HepG2 (cell line): ENCODE data around the gene FHIT. TPM values are rescaled to one million over a fixed set of nuclear protein-coding genes. Genes with fewer than 3 reads are reported as not detected.
A peak's percentile ranks its signal among the peaks of the same experiment; 100 is the strongest.

Experiments used
- DMAP1 ChIP-seq: IDR thresholded peaks from 2 replicates; pipeline ENCODE4 v1.6.1; 2016
- FOXM1 ChIP-seq: sonication (generic); formaldehyde crosslinking; IDR thresholded peaks from 2 replicates; pipeline ENCODE4 v1.5.0; 2020; ENCODE audit warnings: missing genetic modification reagents
- HDAC2 ChIP-seq: sonication (generic); formaldehyde crosslinking; IDR thresholded peaks from 2 replicates; pipeline ENCODE4 v1.4.0; 2020; ENCODE audit warnings: missing genetic modification reagents
- IRX3 ChIP-seq: sonication (generic); formaldehyde crosslinking; IDR thresholded peaks from 2 replicates; pipeline ENCODE4 v1.8.1; 2023; ENCODE audit warnings: mild to moderate bottlenecking, low read depth, missing genetic modification reagents, borderline replicate concordance
- LBX2 ChIP-seq: sonication (generic); formaldehyde crosslinking; IDR thresholded peaks from 2 replicates; pipeline ENCODE4 v1.5.0; 2020; ENCODE audit warnings: missing genetic modification reagents, mild to moderate bottlenecking, borderline replicate concordance
- MAZ ChIP-seq, 2 experiments: sonication (generic) in 1 of 2; formaldehyde crosslinking in 1 of 2; IDR thresholded peaks; 2 replicates each; pipeline versions ENCODE4 v1.5.0 to v1.6.1; 2012 to 2020; ENCODE audit warnings: low read depth in 2 of 2, mild to moderate bottlenecking in 2 of 2, borderline replicate concordance in 1 of 2, improper control_type of control experiment in 1 of 2, low read length in 1 of 2, missing genetic modification reagents in 1 of 2, moderate library complexity in 1 of 2
- MEIS2 ChIP-seq: sonication (generic); formaldehyde crosslinking; IDR thresholded peaks from 2 replicates; pipeline ENCODE4 v1.9.0; 2021; ENCODE audit warnings: mild to moderate bottlenecking, missing genetic modification reagents
- MTF2 ChIP-seq: sonication (generic); formaldehyde crosslinking; IDR thresholded peaks from 2 replicates; pipeline ENCODE4 v1.5.0; 2020; ENCODE audit warnings: missing genetic modification reagents, borderline replicate concordance
- NBN ChIP-seq: fragments of 450-650 bp; conservative IDR thresholded peaks from 2 replicates; pipeline ENCODE4 v1.6.1; 2017
- NFYB ChIP-seq: sonication (generic); formaldehyde crosslinking; IDR thresholded peaks from 2 replicates; pipeline ENCODE4 v1.4.0; 2020; ENCODE audit warnings: missing genetic modification reagents
- PHF8 ChIP-seq: sonication (generic); formaldehyde crosslinking; IDR thresholded peaks from 2 replicates; pipeline ENCODE4 v1.5.0; 2020; ENCODE audit warnings: missing genetic modification reagents
- PPARG ChIP-seq: conservative IDR thresholded peaks from 2 replicates; pipeline ENCODE4 v1.6.1; 2016; ENCODE audit warnings: missing biosample characterization, missing genetic modification reagents
- SAP130 ChIP-seq: IDR thresholded peaks from 2 replicates; pipeline ENCODE4 v1.6.1; 2016; ENCODE audit warnings: low read depth
- SIN3A ChIP-seq: IDR thresholded peaks from 2 replicates; pipeline ENCODE4 v1.6.1; 2011; ENCODE audit warnings: low read depth, mild to moderate bottlenecking, control low read depth, low read length, borderline replicate concordance
- SMARCE1 ChIP-seq: fragments of 450-650 bp; IDR thresholded peaks from 2 replicates; pipeline ENCODE4 v1.6.1; 2017; ENCODE audit warnings: borderline replicate concordance
- SP4 ChIP-seq: sonication (generic); formaldehyde crosslinking; IDR thresholded peaks from 2 replicates; pipeline ENCODE4 v1.8.1; 2023; ENCODE audit warnings: mild to moderate bottlenecking, missing genetic modification reagents
- SRF ChIP-seq: IDR thresholded peaks from 2 replicates; pipeline ENCODE4 v1.6.1; 2011; ENCODE audit warnings: mild to moderate bottlenecking, low read depth, low read length, moderate library complexity
- TCF7 ChIP-seq: sonication (generic); IDR thresholded peaks from 2 replicates; pipeline ENCODE4 v1.6.1; 2016; ENCODE audit warnings: antibody characterized with exemption, low read depth
- TFE3 ChIP-seq: IDR thresholded peaks from 2 replicates; pipeline ENCODE4 v1.6.1; 2016
- ZFP1 ChIP-seq: IDR thresholded peaks from 2 replicates; pipeline ENCODE4 v1.6.1; 2016
- ZNF124 ChIP-seq: sonication (generic); formaldehyde crosslinking; IDR thresholded peaks from 2 replicates; pipeline ENCODE4 v1.4.0; 2020; ENCODE audit warnings: missing genetic modification reagents
- ZNF225 ChIP-seq: sonication (generic); formaldehyde crosslinking; IDR thresholded peaks from 2 replicates; pipeline ENCODE4 v1.4.0; 2020; ENCODE audit warnings: mild to moderate bottlenecking, missing genetic modification reagents
- ZNF234 ChIP-seq: sonication (generic); formaldehyde crosslinking; conservative IDR thresholded peaks from 2 replicates; pipeline ENCODE4 v1.5.1; 2020; ENCODE audit warnings: mild to moderate bottlenecking, missing genetic modification reagents
- ZNF574 ChIP-seq: sonication (generic); formaldehyde crosslinking; IDR thresholded peaks from 2 replicates; pipeline ENCODE4 v1.4.0; 2020; ENCODE audit warnings: missing genetic modification reagents
- ZNF619 ChIP-seq: sonication (generic); formaldehyde crosslinking; IDR thresholded peaks from 2 replicates; pipeline ENCODE4 v1.4.0; 2020; ENCODE audit warnings: mild to moderate bottlenecking, missing genetic modification reagents
- ZNF883 ChIP-seq: sonication (generic); formaldehyde crosslinking; IDR thresholded peaks from 2 replicates; pipeline ENCODE4 v1.5.1; 2020; ENCODE audit warnings: mild to moderate bottlenecking, missing genetic modification reagents; ENCODE audit errors: not compliant biosample characterization
- polyA plus RNA-seq, 8 experiments: library from polyadenylated mRNA; depleted of rRNA in 3 of 8; stranded (reverse) in 7 of 8; unstranded in 1 of 8; fragments of >200 nt; fragmentation: Illumina TruSeq in 4 of 8; extraction: Trizol in 4 of 8; gene quantifications; 2 replicates each; pipeline versions ENCODE4 v1.2.1 to v1.2.3, GENCODE V29; 2011 to 2016; ENCODE audit warnings: low read depth in 4 of 8, missing spikeins in 1 of 8, mixed read lengths in 1 of 8; ENCODE audit not compliant: insufficient read depth in 1 of 8
- total RNA-seq, 5 experiments: library from RNA; depleted of rRNA; stranded (reverse); fragments of >200 nt; fragmentation: Illumina TruSeq; extraction: Trizol; gene quantifications; 2 replicates each; pipeline ENCODE4 v1.2.3, GENCODE V29; 2016; ENCODE audit warnings: low read depth in 1 of 5

Gene FHIT
- total and polyA plus RNA-seq, 2 of the 13 experiments (the other 11 are each of a cell fraction or from before 2014, with no cell fraction given), result 4.0 to 4.6 TPM

DNA sequence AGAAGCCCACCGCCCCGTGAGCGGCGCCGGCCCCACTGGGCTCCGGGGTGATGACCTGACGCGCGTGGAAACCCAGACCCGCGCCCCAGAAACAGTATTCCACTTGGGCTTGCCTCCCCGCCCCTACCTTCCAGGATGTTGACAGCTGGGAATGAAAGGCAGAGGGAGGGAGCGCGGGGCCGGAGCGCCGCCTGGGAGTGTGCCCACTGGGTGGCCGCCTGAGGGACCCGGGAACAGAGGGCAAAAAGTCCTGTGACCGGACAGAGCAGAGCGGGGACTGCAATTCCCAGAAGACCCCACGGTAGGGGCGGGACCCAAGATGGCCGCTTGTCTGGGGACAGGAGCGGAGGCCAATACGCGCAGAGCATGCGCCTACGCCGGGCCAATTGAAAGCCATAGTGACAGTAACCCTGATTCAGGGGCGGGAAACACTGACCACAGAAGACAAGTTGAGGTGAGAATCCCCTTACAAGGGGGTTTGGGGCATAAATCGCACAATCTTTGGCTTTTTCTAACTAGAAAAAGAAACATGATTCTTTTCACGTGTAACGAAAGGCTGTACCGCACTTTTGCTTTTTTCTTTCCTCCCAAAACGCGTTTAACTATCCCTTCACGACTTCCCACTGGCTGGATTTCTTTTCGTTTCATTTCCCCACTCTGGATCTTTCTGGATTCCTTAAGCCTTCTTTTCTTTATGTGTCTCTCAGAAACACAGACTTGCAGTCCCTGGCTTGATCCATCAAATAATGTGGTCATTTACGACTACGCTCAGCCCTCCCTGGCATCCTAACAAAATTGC, at the start of gene FHIT (continued):
- TF ChIP-seq ZNF574 (CRISPR knock-in tag) (peak; percentile 70), ZNF124 (no peak), MEIS2 (CRISPR knock-in tag) (no peak), ZFP1 (CRISPR knock-in tag) (peak; percentile 39; the same call in 1 of the 2 replicates), IRX3 (CRISPR knock-in tag) (no peak), HDAC2 (no peak; the same call in 1 of the 2 replicates), TCF7 (no peak), MAZ (IDR thresholded peaks at IDR 0.05; ENCODE audit: borderline replicate concordance, low read depth, low read length) (no peak), MAZ (CRISPR knock-in tag; IDR thresholded peaks at IDR 0.05; ENCODE audit: low read depth) (0 out of 2 replicates have a peak, but pooled peaks have one; percentile 14), ZNF234 (no peak), TFE3 (CRISPR knock-in tag) (peak; percentile 94), NBN (no peak), PPARG (CRISPR knock-in tag) (0 out of 2 replicates have a peak, but pooled peaks have one; percentile 46), SAP130 (peak; percentile 72), SIN3A (0 out of 2 replicates have a peak, but pooled peaks have one; percentile 27), ZNF619 (CRISPR knock-in tag) (no peak), DMAP1 (peak; percentile 62; the same call in 1 of the 2 replicates), PHF8 (peak; percentile 78), SRF (0 out of 2 replicates have a peak, but pooled peaks have one; percentile 5), FOXM1 (no peak), ZNF225 (0 out of 2 replicates have a peak, but pooled peaks have one; percentile 31), LBX2 (CRISPR knock-in tag) (no peak), SMARCE1 (no peak), SP4 (CRISPR knock-in tag) (peak; percentile 89), NFYB (peak; percentile 97), MTF2 (CRISPR knock-in tag) (no peak), ZNF883 (CRISPR knock-in tag) (peak; percentile 65)
